ENCODE measurements around the gene KXD1.

GRCh38 chr19:18522124-18522861 lies 35.4 kb upstream of the KXD1 start:
- no peak for TF ChIP-seq EP300 (IDR thresholded peaks at IDR 0.05)
- TF ChIP-seq CTCF (IDR thresholded peaks at IDR 0.05): peak in 1 of 7 experiments; percentile 30
- TF ChIP-seq POLR2A (IDR thresholded peaks at IDR 0.05): no peak
- TF ChIP-seq POLR2AphosphoS5 (IDR thresholded peaks at IDR 0.05): peak; percentile 42 to 86 (median 50)
